Omental fat pad (tissue), 4 donors: ENCODE data around the gene CARD14. TPM values are rescaled to one million over a fixed set of nuclear protein-coding genes. Genes with fewer than 3 reads are reported as not detected.
A peak's percentile ranks its signal among the peaks of the same experiment; 100 is the strongest.

Source experiments
- ATAC-seq: fragments of 150-250 bp; one replicate; pipeline ENCODE4 v1.9.1; 2016; ENCODE audit warnings: mild to moderate bottlenecking, moderate library complexity; ENCODE audit not compliant: low FRiP score
- DNase-seq: peaks from one replicate; pipeline ENCODE4 v3.0.0-alpha.2; 2019; ENCODE audit warnings: low spot score
- total RNA-seq, 4 donors: library from RNA; depleted of rRNA; stranded (reverse); fragments of >200 nt; gene quantifications; one replicate each; pipeline ENCODE4 v1.1.0, GENCODE V29; 2016
- TF ChIP-seq, protein P1 (sequence below), 3 donors: fragments of 450-650 bp; IDR thresholded peaks; one replicate each; pipeline ENCODE4 v1.5.1; 2016 to 2017; ENCODE audit warnings: antibody characterized with exemption in 3 of 3, mild to moderate bottlenecking in 3 of 3, moderate library complexity in 2 of 3

Gene CARD14
- total RNA-seq, 4 donors from 2014 or later: 0.37 to 0.63 TPM; not detected in 2

DNA sequence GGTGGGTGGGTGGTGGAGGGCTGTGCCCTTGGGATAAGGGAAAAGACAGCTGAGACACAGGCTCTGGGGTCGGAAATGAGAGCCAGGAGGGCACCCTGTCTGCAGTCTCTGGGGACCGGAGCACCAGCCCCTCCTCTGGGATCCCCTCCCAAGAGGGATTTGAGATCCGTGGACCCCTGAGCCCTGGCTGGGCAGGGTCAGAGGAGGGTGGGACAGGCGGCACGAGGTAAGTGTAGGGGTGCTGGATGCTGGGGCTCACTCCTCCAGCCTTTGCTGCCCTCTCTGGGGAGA, 49.9 kb downstream of the CARD14 start:
- no peak for ATAC-seq
- DNase-seq: no peak
- TF ChIP-seq, protein P1, sequence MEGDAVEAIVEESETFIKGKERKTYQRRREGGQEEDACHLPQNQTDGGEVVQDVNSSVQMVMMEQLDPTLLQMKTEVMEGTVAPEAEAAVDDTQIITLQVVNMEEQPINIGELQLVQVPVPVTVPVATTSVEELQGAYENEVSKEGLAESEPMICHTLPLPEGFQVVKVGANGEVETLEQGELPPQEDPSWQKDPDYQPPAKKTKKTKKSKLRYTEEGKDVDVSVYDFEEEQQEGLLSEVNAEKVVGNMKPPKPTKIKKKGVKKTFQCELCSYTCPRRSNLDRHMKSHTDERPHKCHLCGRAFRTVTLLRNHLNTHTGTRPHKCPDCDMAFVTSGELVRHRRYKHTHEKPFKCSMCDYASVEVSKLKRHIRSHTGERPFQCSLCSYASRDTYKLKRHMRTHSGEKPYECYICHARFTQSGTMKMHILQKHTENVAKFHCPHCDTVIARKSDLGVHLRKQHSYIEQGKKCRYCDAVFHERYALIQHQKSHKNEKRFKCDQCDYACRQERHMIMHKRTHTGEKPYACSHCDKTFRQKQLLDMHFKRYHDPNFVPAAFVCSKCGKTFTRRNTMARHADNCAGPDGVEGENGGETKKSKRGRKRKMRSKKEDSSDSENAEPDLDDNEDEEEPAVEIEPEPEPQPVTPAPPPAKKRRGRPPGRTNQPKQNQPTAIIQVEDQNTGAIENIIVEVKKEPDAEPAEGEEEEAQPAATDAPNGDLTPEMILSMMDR (IDR thresholded peaks at IDR 0.05): no peak

DNA sequence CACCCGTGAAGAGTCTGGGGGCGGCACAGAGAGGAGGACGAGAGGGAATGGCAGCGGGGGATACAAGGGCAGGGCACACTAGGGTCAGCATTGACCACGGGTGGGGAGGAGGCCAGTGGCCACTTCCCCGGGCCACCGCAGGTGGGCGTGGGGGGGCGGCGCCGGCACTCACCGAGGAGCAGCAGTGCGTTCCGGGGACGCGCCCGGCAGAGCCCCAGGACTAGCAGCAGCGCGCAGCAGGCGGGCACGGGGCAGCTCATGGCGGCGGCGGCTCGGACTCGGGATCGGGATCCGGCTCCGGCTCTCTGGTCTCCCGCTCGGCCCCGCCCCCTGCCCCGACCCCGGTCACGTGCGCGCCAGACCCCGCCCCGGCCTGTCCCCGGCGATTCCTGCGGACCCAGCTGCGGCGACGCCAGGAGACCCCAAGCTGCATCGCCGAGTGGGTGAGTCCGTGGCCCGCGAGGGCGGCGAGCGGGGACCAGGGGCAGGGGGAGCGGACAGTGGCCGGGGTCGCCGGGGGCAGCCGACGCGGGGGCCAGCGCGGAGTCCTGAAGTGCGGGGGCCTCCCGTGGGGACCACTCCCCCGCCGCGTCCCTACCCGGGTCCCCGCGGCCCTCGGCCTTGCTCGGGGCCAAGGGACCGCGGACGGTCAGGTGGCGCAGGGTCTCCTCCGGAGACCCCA, 50.4 kb downstream of the CARD14 start, which contains the start of the genes SGSH and SLC26A11:
Gene SGSH, minus strand, starts transcription at position 280 of the 682 bp plus-strand sequence. Its CDS starts 20 bp downstream, at position 260.
Gene SLC26A11, plus strand, starts transcription at position 374 of the 682 bp plus-strand sequence. CDS start 1,134 bp downstream, outside the sequence.
- DNase-seq (peak; percentile 61), ATAC-seq (peak; percentile 78)
- TF ChIP-seq, protein P1 (IDR thresholded peaks at IDR 0.05): no peak

DNA sequence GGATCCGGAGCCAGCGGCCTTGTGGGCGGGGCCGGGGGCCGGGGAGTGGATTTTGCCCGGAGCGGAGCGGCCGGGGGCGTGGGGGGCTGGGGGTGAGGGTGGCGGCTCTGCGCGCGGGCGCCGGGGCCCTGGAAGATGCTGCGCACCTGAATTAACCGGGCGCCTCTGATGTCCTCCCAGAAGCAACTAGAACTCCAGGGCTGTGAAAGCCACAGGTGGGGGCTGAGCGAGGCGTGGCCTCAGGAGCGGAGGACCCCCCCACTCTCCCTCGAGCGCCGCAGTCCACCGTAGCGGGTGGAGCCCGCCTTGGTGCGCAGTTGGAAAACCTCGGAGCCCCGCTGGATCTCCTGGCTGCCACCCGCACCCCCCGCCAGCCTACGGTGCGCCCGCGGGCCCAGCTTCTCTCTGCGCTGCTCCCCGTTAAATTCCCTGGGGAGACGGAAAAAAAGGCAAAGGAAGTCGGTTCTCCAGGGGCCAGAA, 50.9 kb downstream of the CARD14 start:
- TF ChIP-seq, protein P1 (IDR thresholded peaks at IDR 0.05): no peak
- ATAC-seq (peak; percentile 49), DNase-seq (no peak)

DNA sequence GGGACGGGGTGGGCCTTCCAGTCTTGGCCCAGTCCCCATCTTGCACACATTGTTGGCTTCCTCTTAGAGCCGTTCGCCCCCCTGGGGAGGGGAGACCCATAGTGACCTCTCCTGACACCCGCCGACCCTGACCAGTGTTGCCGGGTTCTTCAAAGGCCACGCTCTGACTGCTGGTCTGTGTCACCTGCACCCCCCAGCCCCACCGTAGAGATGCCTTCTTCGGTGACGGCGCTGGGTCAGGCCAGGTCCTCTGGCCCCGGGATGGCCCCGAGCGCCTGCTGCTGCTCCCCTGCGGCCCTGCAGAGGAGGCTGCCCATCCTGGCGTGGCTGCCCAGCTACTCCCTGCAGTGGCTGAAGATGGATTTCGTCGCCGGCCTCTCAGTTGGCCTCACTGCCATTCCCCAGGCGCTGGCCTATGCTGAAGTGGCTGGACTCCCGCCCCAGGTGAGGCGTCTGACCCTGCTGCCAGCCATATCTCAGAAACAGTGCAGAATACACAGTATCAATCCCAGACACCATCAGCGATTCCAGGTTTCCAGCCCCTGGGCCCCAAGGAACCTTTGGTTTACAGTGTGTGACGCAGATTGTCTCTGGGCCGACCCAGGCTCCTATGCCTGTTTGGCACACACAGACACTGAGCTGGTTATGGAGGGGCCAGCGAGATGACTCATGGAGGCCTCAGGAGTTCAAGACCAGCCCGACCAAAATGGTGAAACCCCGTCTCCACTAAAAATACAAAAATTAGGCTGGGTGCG, 51.7 kb downstream of the CARD14 start:
- DNase-seq: no peak
- no peak for ATAC-seq
- TF ChIP-seq, protein P1 (IDR thresholded peaks at IDR 0.05): no peak

DNA sequence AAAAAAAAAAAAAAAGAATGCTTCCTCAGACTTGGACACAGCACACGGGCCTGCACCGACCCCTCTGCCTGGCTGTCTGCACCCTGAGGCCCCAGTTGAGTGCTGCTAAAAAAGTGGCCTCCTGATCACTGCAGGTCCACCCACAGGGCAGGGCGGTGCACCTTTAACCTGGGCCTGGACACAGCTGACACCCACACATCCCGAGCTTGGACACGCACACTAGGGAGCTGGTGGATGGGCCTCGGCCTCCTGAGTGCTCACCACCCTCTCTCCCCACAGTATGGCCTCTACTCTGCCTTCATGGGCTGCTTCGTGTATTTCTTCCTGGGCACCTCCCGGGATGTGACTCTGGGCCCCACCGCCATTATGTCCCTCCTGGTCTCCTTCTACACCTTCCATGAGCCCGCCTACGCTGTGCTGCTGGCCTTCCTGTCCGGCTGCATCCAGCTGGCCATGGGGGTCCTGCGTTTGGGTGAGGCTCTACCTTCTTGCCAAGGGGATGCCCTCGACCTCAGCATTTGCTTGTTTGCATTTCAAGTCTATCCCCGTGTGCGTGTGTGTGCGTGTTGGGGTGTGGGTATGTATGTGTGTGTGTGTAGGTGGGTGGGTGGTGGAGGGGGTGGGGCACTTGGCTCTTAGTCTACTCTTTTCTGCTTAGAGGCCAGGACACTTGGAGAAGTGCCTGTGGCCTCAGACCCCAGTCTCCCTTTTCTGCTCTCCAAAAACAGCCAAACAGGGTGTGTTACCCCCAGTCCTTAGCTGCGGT, 52.7 kb downstream of the CARD14 start:
- TF ChIP-seq, protein P1 (IDR thresholded peaks at IDR 0.05): no peak
- no peak for ATAC-seq
- no peak for DNase-seq

DNA sequence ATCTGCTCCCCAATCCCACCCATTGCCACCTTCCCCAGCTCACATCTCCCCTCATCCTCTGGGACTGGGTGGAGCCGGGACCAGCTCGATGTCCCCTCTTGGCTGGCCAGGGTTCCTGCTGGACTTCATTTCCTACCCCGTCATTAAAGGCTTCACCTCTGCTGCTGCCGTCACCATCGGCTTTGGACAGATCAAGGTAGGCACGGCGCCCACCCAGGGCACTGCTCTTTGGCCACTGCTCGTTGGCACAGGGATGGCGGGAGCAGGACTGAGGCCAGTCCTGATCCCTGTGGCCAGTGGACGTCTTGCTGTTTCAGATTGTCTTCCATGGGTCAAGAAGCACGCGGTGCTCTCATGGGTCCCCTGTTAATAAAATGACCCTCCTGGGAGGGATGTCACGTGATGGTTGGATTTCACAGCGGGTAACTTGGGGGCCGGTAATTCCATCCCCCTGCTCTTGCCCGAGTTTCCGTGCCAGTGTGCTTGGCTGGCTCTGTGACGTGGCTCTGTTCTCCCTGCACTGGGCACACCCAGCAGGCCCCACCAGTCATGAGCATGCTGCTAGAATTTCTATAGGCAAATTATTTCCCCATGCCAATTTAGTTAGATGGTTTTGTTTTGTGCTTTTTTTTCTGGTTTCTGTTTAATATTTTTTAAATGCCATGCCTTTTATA, 53.4 kb downstream of the CARD14 start:
- ATAC-seq: no peak

More for the DNA sequence above, 53.4 kb downstream of the CARD14 start:
- TF ChIP-seq, protein P1 (IDR thresholded peaks at IDR 0.05): no peak
- no peak for DNase-seq
